Caco-2 (cell line): ENCODE measurements around the gene MYOF. TPM values are rescaled to one million over a fixed set of nuclear protein-coding genes. Genes with fewer than 3 reads are reported as not detected.
"Not testable (repeated sequence)": the region's sequence is repeated elsewhere in the genome, so short reads cannot be mapped to it uniquely, and the experiment has no call there.

Source experiments
- BruUV-seq: library from RNA; stranded (reverse); fragments of 400-500 nt; replicated peaks from 2 replicates; lab custom pipeline; 2021; lab: Mats Ljungman, UMichigan
- CTCF ChIA-PET: fragments of 300-600 bp; sonication (Branson Sonifier 250); formaldehyde crosslinking; loops from one replicate; lab custom pipeline; 2022; ENCODE audit warnings: antibody characterized with exemption; lab: Charles Lee
- POLR2A ChIA-PET: fragments of 300-600 bp; sonication (Branson Sonifier 250); formaldehyde crosslinking; loops from one replicate; lab custom pipeline; 2022; ENCODE audit warnings: antibody characterized with exemption; lab: Charles Lee
- DNase-seq, 2 experiments: peaks; one replicate each; pipeline versions ENCODE4 v3.0.0 to v3.0.0-alpha.2; 2020 to 2022
- H3K27me3 ChIP-seq: replicated peaks from 2 replicates; pipeline ENCODE4 v1.6.0; 2011; ENCODE audit warnings: low read length; ENCODE audit not compliant: control insufficient read depth, insufficient read depth
- H3K36me3 ChIP-seq: 2 replicates; pipeline ENCODE4 v1.5.1; 2011; ENCODE audit warnings: low read length; ENCODE audit not compliant: control insufficient read depth, insufficient read depth
- H3K4me1 ChIP-seq: fragments of 250-450 bp; sonication (Bioruptor Pico); 2 replicates; pipeline ENCODE4 v1.5.1; 2020; ENCODE audit warnings: mild to moderate bottlenecking
- H3K4me3 ChIP-seq: 2 replicates; pipeline ENCODE4 v1.5.1; 2011; ENCODE audit warnings: low read depth, mild to moderate bottlenecking, control low read depth, low read length
- H3K9me3 ChIP-seq: fragments of 250-450 bp; sonication (Bioruptor Pico); 2 replicates; pipeline ENCODE4 v1.5.1; 2020; ENCODE audit warnings: mild to moderate bottlenecking, moderate library complexity
- H3K27ac Mint-ChIP-seq: one replicate; pipeline ENCODE4 v1.8.0; 2022; ENCODE audit warnings: mixed read lengths; ENCODE audit not compliant: unreplicated experiment
- H3K27me3 Mint-ChIP-seq: one replicate; pipeline ENCODE4 v1.8.0; 2022; ENCODE audit warnings: mixed read lengths; ENCODE audit not compliant: insufficient read depth, unreplicated experiment
- H3K36me3 Mint-ChIP-seq: one replicate; pipeline ENCODE4 v1.8.0; 2022; ENCODE audit warnings: mild to moderate bottlenecking, mixed read lengths; ENCODE audit not compliant: insufficient read depth, unreplicated experiment
- H3K4me1 Mint-ChIP-seq: one replicate; pipeline ENCODE4 v1.8.0; 2022; ENCODE audit warnings: low read depth, mixed read lengths; ENCODE audit not compliant: unreplicated experiment
- H3K4me3 Mint-ChIP-seq: one replicate; pipeline ENCODE4 v1.8.0; 2022; ENCODE audit warnings: mild to moderate bottlenecking, moderate library complexity, mixed read lengths; ENCODE audit not compliant: unreplicated experiment
- H3K9me3 Mint-ChIP-seq: one replicate; pipeline ENCODE4 v1.8.0; 2022; ENCODE audit warnings: mixed read lengths; ENCODE audit not compliant: unreplicated experiment
- CTCF ChIP-seq, 2 experiments: fragments of 200-600 bp in 1 of 2; IDR thresholded peaks; 1 replicate in 1 of 2; 2 replicates in 1 of 2; pipeline versions ENCODE4 v1.5.1 to v1.8.0; 2011 to 2022; ENCODE audit warnings: antibody characterized with exemption in 1 of 2, control low read depth in 1 of 2, inconsistent platforms in 1 of 2, low read depth in 1 of 2, low read length in 1 of 2, mild to moderate bottlenecking in 1 of 2, moderate library complexity in 1 of 2; ENCODE audit not compliant: insufficient read depth in 1 of 2, severe bottlenecking in 1 of 2, unreplicated experiment in 1 of 2
- intact Hi-C: fragments of 100-400 bp; cut with micrococcal nuclease; formaldehyde crosslinking; loops from one replicate; pipeline ENCODE4 v1.10.0; 2022; ENCODE audit not compliant: unreplicated experiment
- total RNA-seq: library from RNA; stranded (reverse); gene quantifications from 2 replicates; pipeline ENCODE4 v1.2.3, GENCODE V29; 2022

The MYOF gene
- total RNA-seq, 1 experiment from 2014 or later = 148 TPM

GRCh38 chr10:93420091-93420490, 62.0 kb downstream of the MYOF start:
- Histone ChIP-seq H3K36me3 (no peaks in the 10 kb centered on the region; the same call in 1 of the 2 replicates), H3K9me3 (no peaks in the 10 kb centered on the region)
- POLR2A ChIA-PET = no interaction called here

DNA sequence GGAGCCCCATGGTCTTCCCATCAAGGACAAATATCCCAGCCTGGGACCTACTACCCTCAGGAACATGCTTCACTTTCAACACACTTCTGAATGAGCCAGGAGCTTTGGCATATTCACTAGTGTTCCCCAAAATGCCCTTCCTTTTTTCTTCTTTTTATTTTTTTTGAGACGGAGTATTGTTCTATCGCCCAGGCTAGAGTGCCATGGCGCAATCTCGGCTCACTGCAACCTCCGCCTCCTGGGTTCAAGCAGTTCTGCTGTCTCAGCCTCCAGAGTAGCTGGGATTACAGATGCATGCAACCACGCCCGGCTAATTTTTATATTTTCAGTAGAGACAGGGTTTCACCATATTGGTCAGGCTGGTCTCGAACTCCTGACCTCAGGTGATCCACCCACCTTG, 63.1 kb downstream of the MYOF start:
- intact Hi-C loops = loop anchor here (2.0 kb wide), 1 partner anchor 40 kb away; no protein-coding TSS in a partner anchor
- H3K36me3 ChIP-seq, H3K27me3 Mint-ChIP-seq, H3K4me3 ChIP-seq, H3K9me3 ChIP-seq, H3K9me3 Mint-ChIP-seq, BruUV-seq, POLR2A ChIA-PET, DNase-seq, H3K27me3 ChIP-seq: not testable (repeated sequence)
- Mint-ChIP-seq H3K27ac (peak overlapping the region; percentile 99), H3K36me3 (peaks cover 95% of the 10 kb centered on the region), H3K4me1 (peaks cover 55% of the 10 kb centered on the region), H3K4me3 (peak overlapping the region; percentile 62)
- peaks cover 65% of the 10 kb centered on the region for H3K4me1 ChIP-seq
- CTCF ChIA-PET = interaction anchor here (1.1 to 1.8 kb wide), 2 partner anchors 43 to 64 kb away, joined by 4 to 6 read pairs; partner anchors contain the start of gene MYOF

More at GRCh38 chr10:93420091-93420490, 62.0 kb downstream of the MYOF start:
- no peaks in the 10 kb centered on the region for H3K27me3 Mint-ChIP-seq
- no peak for DNase-seq
- CTCF ChIA-PET = no interaction called here
- intact Hi-C loops = no loop called here
- peaks cover 97% of the 10 kb centered on the region for H3K36me3 Mint-ChIP-seq
- peak overlapping the region; percentile 42 for H3K27ac Mint-ChIP-seq
- H3K4me1 ChIP-seq = peaks cover 67% of the 10 kb centered on the region
- H3K27me3 ChIP-seq = no peaks in the 10 kb centered on the region
- no peaks in the 10 kb centered on the region for H3K9me3 Mint-ChIP-seq
- no peak overlapping the region for H3K4me3 ChIP-seq
- peaks cover 61% of the 10 kb centered on the region for H3K4me1 Mint-ChIP-seq
- no TSS peak for BruUV-seq
- no peak overlapping the region for H3K4me3 Mint-ChIP-seq
- TF ChIP-seq CTCF (IDR thresholded peaks at IDR 0.05; ENCODE audit: insufficient read depth in 1 of 2, low read depth in 1 of 2, low read length in 1 of 2, severe bottlenecking in 1 of 2, unreplicated experiment in 1 of 2) = no peak

GRCh38 chr10:93417921-93418320, 64.2 kb downstream of the MYOF start:
- POLR2A ChIA-PET = no interaction called here
- DNase-seq = peak; percentile 84 to 85
- Histone ChIP-seq H3K36me3 (no peaks in the 10 kb centered on the region; the same call in 1 of the 2 replicates), H3K27me3 (no peaks in the 10 kb centered on the region), H3K9me3 (no peaks in the 10 kb centered on the region), H3K4me1 (peaks cover 65% of the 10 kb centered on the region), H3K4me3 (no peak overlapping the region)
- Mint-ChIP-seq H3K27ac (peak overlapping the region; percentile 99), H3K4me3 (peak overlapping the region; percentile 62), H3K9me3 (no peaks in the 10 kb centered on the region), H3K36me3 (peaks cover 95% of the 10 kb centered on the region), H3K27me3 (no peaks in the 10 kb centered on the region), H3K4me1 (peaks cover 55% of the 10 kb centered on the region)
- CTCF ChIA-PET = interaction anchor here (0.6 to 1.8 kb wide), 4 partner anchors 28 to 329 kb away, joined by 3 to 6 read pairs (median 5); partner anchors contain the start of gene MYOF
- intact Hi-C loops = loop anchor here (1.0 to 2.0 kb wide), 3 partner anchors 19 to 64 kb away; partner anchors contain the start of gene MYOF
- no TSS peak for BruUV-seq
- no peak for TF ChIP-seq CTCF (IDR thresholded peaks at IDR 0.05; ENCODE audit: insufficient read depth in 1 of 2, low read depth in 1 of 2, low read length in 1 of 2, severe bottlenecking in 1 of 2, unreplicated experiment in 1 of 2)
